IMR-90 (cell line): ENCODE measurements around the gene AUTS2. TPM values are rescaled to one million over a fixed set of nuclear protein-coding genes. Genes with fewer than 3 reads are reported as not detected.

Experiments
- ATAC-seq: fragments of 200-7000 bp; cut with Tn5 transposase; 2 replicates; pipeline ENCODE4 v1.9.1; 2020; ENCODE audit warnings: low read depth, mild to moderate bottlenecking, moderate library complexity
- BruUV-seq: library from RNA; stranded (reverse); fragments of 400-500 nt; replicated peaks from 2 replicates; lab custom pipeline; 2021; lab: Mats Ljungman, UMichigan
- CTCF ChIA-PET: fragments of 300-600 bp; formaldehyde crosslinking; extraction: SDS; loops from one replicate; lab custom pipeline; 2021; ENCODE audit warnings: antibody characterized with exemption; lab: Yijun Ruan, JAX
- POLR2A ChIA-PET: fragments of 300-600 bp; sonication (Branson Sonifier 250); formaldehyde crosslinking; loops from one replicate; lab custom pipeline; 2022; ENCODE audit warnings: antibody characterized with exemption; ENCODE audit not compliant: unreplicated experiment; lab: Charles Lee
- DNase-seq: peaks from one replicate; pipeline ENCODE4 v3.0.0; 2013
- H2AFZ ChIP-seq: replicated peaks from 2 replicates; pipeline ENCODE3; 2013; ENCODE audit warnings: low read length, mild to moderate bottlenecking; ENCODE audit not compliant: poor library complexity
- H2AK5ac ChIP-seq: 2 replicates; pipeline ENCODE4 v1.6.1; 2013; ENCODE audit warnings: low read depth, low read length, inconsistent platforms
- H2AK9ac ChIP-seq: replicated peaks from 2 replicates; pipeline ENCODE3; 2013; ENCODE audit warnings: mild to moderate bottlenecking, low read depth, low read length, moderate library complexity; ENCODE audit not compliant: poor library complexity
- H2BK120ac ChIP-seq: 2 replicates; pipeline ENCODE4 v1.6.1; 2013; ENCODE audit warnings: low read depth, low read length, inconsistent platforms
- H2BK15ac ChIP-seq: 3 replicates; pipeline ENCODE4 v1.6.1; 2013; ENCODE audit warnings: low read depth, low read length, inconsistent platforms
- H2BK20ac ChIP-seq: 2 replicates; pipeline ENCODE4 v1.6.1; 2013; ENCODE audit warnings: low read depth, mild to moderate bottlenecking, inconsistent platforms, low read length, moderate library complexity
- H2BK5ac ChIP-seq: 2 replicates; pipeline ENCODE4 v1.6.1; 2013; ENCODE audit warnings: mild to moderate bottlenecking, low read depth, low read length, inconsistent platforms; ENCODE audit not compliant: poor library complexity, severe bottlenecking
- H3K14ac ChIP-seq: replicated peaks from 2 replicates; pipeline ENCODE4 v1.6.1; 2013; ENCODE audit warnings: low read depth, low read length, inconsistent platforms
- H3K18ac ChIP-seq: 2 replicates; pipeline ENCODE4 v1.6.1; 2013; ENCODE audit warnings: low read depth, low read length, control low read depth
- H3K23ac ChIP-seq: 2 replicates; pipeline ENCODE4 v1.6.1; 2013; ENCODE audit warnings: low read depth, low read length, inconsistent platforms
- H3K27ac ChIP-seq: 2 replicates; pipeline ENCODE4 v1.5.1; 2013; ENCODE audit warnings: mild to moderate bottlenecking, control low read depth, low read length; ENCODE audit not compliant: insufficient read depth
- H3K27me3 ChIP-seq: 2 replicates; pipeline ENCODE4 v1.6.1; 2013; ENCODE audit warnings: low read length; ENCODE audit not compliant: control insufficient read depth, insufficient read depth
- H3K36me3 ChIP-seq: 2 replicates; pipeline ENCODE4 v1.6.1; 2013; ENCODE audit warnings: low read length, mixed read lengths; ENCODE audit not compliant: control insufficient read depth, insufficient read depth
- H3K4ac ChIP-seq: 2 replicates; pipeline ENCODE4 v1.6.1; 2013; ENCODE audit warnings: low read depth, low read length, inconsistent platforms
- H3K4me1 ChIP-seq: 2 replicates; pipeline ENCODE4 v1.6.1; 2013; ENCODE audit warnings: low read length, mixed read lengths; ENCODE audit not compliant: control insufficient read depth, insufficient read depth
- H3K4me2 ChIP-seq: 2 replicates; pipeline ENCODE4 v1.6.1; 2013; ENCODE audit warnings: low read depth, mild to moderate bottlenecking, control low read depth, low read length, moderate library complexity
- H3K4me3 ChIP-seq: 2 replicates; pipeline ENCODE4 v1.5.1; 2013; ENCODE audit warnings: low read depth, mild to moderate bottlenecking, control low read depth, low read length, moderate library complexity; ENCODE audit not compliant: insufficient read depth
- H3K56ac ChIP-seq: 2 replicates; pipeline ENCODE4 v1.6.1; 2013; ENCODE audit warnings: low read length, inconsistent platforms; ENCODE audit not compliant: insufficient read depth; ENCODE audit errors: extremely low read depth
- H3K79me1 ChIP-seq, 2 experiments: 2 replicates each; pipeline ENCODE4 v1.6.1; 2013; ENCODE audit warnings: low read length in 2 of 2, inconsistent platforms in 1 of 2, low read depth in 1 of 2
- H3K9ac ChIP-seq: 2 replicates; pipeline ENCODE4 v1.6.1; 2013; ENCODE audit warnings: low read depth, low read length, control low read depth
- H3K9me1 ChIP-seq: 2 replicates; pipeline ENCODE4 v1.6.1; 2013; ENCODE audit warnings: low read length, inconsistent platforms; ENCODE audit not compliant: insufficient read depth
- H3K9me3 ChIP-seq: 2 replicates; pipeline ENCODE4 v1.6.1; 2013; ENCODE audit warnings: low read length; ENCODE audit not compliant: control insufficient read depth, insufficient read depth
- H4K20me1 ChIP-seq: 2 replicates; pipeline ENCODE4 v1.6.1; 2013; ENCODE audit warnings: low read length, inconsistent platforms; ENCODE audit not compliant: insufficient read depth
- H4K5ac ChIP-seq: 2 replicates; pipeline ENCODE4 v1.6.1; 2013; ENCODE audit warnings: mild to moderate bottlenecking, low read depth, low read length, control low read depth
- H4K8ac ChIP-seq, 2 experiments: 2 replicates each; pipeline ENCODE4 v1.6.1; 2013; ENCODE audit warnings: low read depth in 2 of 2, low read length in 2 of 2, control low read depth in 1 of 2, inconsistent platforms in 1 of 2
- H4K91ac ChIP-seq: 2 replicates; pipeline ENCODE4 v1.6.1; 2013; ENCODE audit warnings: low read depth, low read length, inconsistent platforms; ENCODE audit not compliant: insufficient read depth
- BHLHE40 ChIP-seq: fragments of 150-350 bp; IDR thresholded peaks from 2 replicates; pipeline ENCODE4 v1.6.1; 2016; ENCODE audit warnings: mild to moderate bottlenecking, low read depth, low read length
- CEBPB ChIP-seq: IDR thresholded peaks from 2 replicates; pipeline ENCODE4 v1.6.1; 2012; ENCODE audit warnings: low read depth, low read length, improper control_type of control experiment
- CHD1 ChIP-seq: IDR thresholded peaks from 2 replicates; pipeline ENCODE4 v1.6.1; 2012; ENCODE audit warnings: low read depth, low read length, improper control_type of control experiment
- FOS ChIP-seq: fragments of 150-350 bp; IDR thresholded peaks from 2 replicates; pipeline ENCODE4 v1.6.1; 2016; ENCODE audit warnings: low read depth, low read length
- MAFK ChIP-seq: IDR thresholded peaks from 2 replicates; pipeline ENCODE4 v1.6.1; 2012; ENCODE audit warnings: low read depth, low read length, improper control_type of control experiment
- MAZ ChIP-seq: IDR thresholded peaks from 2 replicates; pipeline ENCODE4 v1.6.1; 2012; ENCODE audit warnings: low read depth, mild to moderate bottlenecking, low read length, improper control_type of control experiment, moderate library complexity, borderline replicate concordance
- MXI1 ChIP-seq: IDR thresholded peaks from 2 replicates; pipeline ENCODE4 v1.6.1; 2012; ENCODE audit warnings: low read depth, mild to moderate bottlenecking, low read length, moderate library complexity, borderline replicate concordance
- POLR2A ChIP-seq: IDR thresholded peaks from 2 replicates; pipeline ENCODE4 v1.6.1; 2012; ENCODE audit warnings: mild to moderate bottlenecking, low read depth, low read length
- RAD21 ChIP-seq: IDR thresholded peaks from 2 replicates; pipeline ENCODE4 v1.6.1; 2012; ENCODE audit warnings: low read length, improper control_type of control experiment
- RCOR1 ChIP-seq: IDR thresholded peaks from 2 replicates; pipeline ENCODE4 v1.6.1; 2012; ENCODE audit warnings: mild to moderate bottlenecking, low read length, improper control_type of control experiment; ENCODE audit not compliant: insufficient replicate concordance
- RFX5 ChIP-seq: IDR thresholded peaks from 2 replicates; pipeline ENCODE4 v1.8.0; 2012; ENCODE audit warnings: low read depth, mild to moderate bottlenecking, low read length, moderate library complexity
- SMC3 ChIP-seq: fragments of 150-350 bp; IDR thresholded peaks from 2 replicates; pipeline ENCODE4 v1.6.1; 2016; ENCODE audit warnings: low read depth, mild to moderate bottlenecking, antibody characterized with exemption, low read length, moderate library complexity
- WGBS, 2 experiments: methylation state at CpG; one replicate each; pipeline versions ENCODE4 v1.1.5 to v1.1.7; 2013; ENCODE audit warnings: missing lambda C conversion rate in 2 of 2; ENCODE audit not compliant: insufficient read length in 1 of 2; ENCODE audit errors: extremely low coverage in 2 of 2; 5-methylcytosine and 5-hydroxymethylcytosine counted together
- dilution Hi-C: fragments of 300-500 bp; cut with HindIII; formaldehyde crosslinking; loops from one replicate; pipeline ENCODE4 v1.14.3; 2018; ENCODE audit warnings: low sequenced_read_pairs; ENCODE audit not compliant: unreplicated experiment
- in situ Hi-C: fragments of 300-500 bp; cut with MboI; formaldehyde crosslinking; loops from 3 replicates; pipeline ENCODE4 v1.14.3; 2019; ENCODE audit warnings: low sequenced_read_pairs, inconsistent platforms, mixed read lengths
- intact Hi-C: fragments of 100-400 bp; cut with micrococcal nuclease; formaldehyde crosslinking; loops from 2 replicates; pipeline ENCODE4 v1.10.0; 2022
- polyA plus RNA-seq, 3 experiments: library from polyadenylated mRNA; depleted of rRNA; stranded (reverse); fragments of >200 nt; gene quantifications; 2 replicates each; pipeline ENCODE4 v1.2.3, GENCODE V29; 2012; ENCODE audit warnings: low replicate concordance in 1 of 3
- total RNA-seq: library from RNA; depleted of rRNA; stranded (reverse); fragments of >200 nt; gene quantifications from 2 replicates; pipeline ENCODE4 v1.2.3, GENCODE V29; 2012
- TF ChIP-seq, protein P1 (sequence below): fragments of 150-350 bp; IDR thresholded peaks from 2 replicates; pipeline ENCODE4 v1.6.1; 2016; ENCODE audit warnings: low read depth, mild to moderate bottlenecking, low read length, moderate library complexity, borderline replicate concordance
- TF ChIP-seq, protein P2 (sequence below): conservative IDR thresholded peaks from 2 replicates; pipeline ENCODE4 v1.5.1; 2012; ENCODE audit warnings: mild to moderate bottlenecking, low read depth, low read length, improper control_type of control experiment

The AUTS2 gene
- total and polyA plus RNA-seq, 2 of the 4 experiments (the other 2 are of a cell fraction), result 0.90 to 3.0 TPM

DNA sequence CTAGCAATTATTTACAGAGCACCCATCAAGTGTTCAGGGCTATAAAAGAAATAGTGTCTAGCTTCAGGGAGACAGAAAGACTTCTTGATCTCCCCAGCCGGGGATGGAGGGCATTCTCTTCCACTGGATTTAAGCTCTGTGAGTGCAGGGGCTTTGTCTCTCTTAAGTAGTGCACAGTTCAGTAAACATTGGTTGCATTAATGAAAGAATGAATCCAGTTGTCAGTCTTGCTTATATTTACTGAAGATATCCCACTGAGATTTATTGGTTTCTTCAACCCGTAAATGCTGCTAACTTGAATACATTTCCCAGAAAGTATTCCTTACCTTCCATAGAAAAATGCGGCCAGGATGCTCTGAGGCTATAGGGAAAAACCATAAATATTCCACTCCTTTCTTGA, 41.9 kb downstream of the AUTS2 start:
- in situ Hi-C loops (no loop called here), dilution Hi-C loops (no loop called here), intact Hi-C loops (no loop called here)
- no TSS peak for BruUV-seq
- no CpG with 5 or more reads among the region's 3 CpGs for WGBS, 2 experiments
- Histone ChIP-seq H3K79me1 (no peaks in the 10 kb centered on the region), H3K4me3 (no peak overlapping the region), H4K20me1 (no peaks in the 10 kb centered on the region), H3K56ac (no peak overlapping the region), H4K91ac (no peak overlapping the region), H3K4ac (no peak overlapping the region), H3K14ac (no peak overlapping the region), H3K4me2 (no peak overlapping the region), H3K23ac (no peak overlapping the region), H2BK5ac (no peak overlapping the region), H2AK9ac (no peak overlapping the region), H3K9ac (no peak overlapping the region), H2BK20ac (no peak overlapping the region), H3K9me1 (no peaks in the 10 kb centered on the region), H3K27ac (no peak overlapping the region), H2BK15ac (no peak overlapping the region), H3K4me1 (no peaks in the 10 kb centered on the region), H2AK5ac (no peak overlapping the region), H3K27me3 (no peaks in the 10 kb centered on the region), H4K8ac (no peak overlapping the region), H3K9me3 (no peaks in the 10 kb centered on the region), H2BK120ac (no peak overlapping the region), H3K18ac (no peak overlapping the region), H4K5ac (no peak overlapping the region), H2AFZ (no peak overlapping the region), H3K36me3 (no peaks in the 10 kb centered on the region)
- ATAC-seq, result no peak
- no peak for TF ChIP-seq FOS
- TF ChIP-seq, protein P1, sequence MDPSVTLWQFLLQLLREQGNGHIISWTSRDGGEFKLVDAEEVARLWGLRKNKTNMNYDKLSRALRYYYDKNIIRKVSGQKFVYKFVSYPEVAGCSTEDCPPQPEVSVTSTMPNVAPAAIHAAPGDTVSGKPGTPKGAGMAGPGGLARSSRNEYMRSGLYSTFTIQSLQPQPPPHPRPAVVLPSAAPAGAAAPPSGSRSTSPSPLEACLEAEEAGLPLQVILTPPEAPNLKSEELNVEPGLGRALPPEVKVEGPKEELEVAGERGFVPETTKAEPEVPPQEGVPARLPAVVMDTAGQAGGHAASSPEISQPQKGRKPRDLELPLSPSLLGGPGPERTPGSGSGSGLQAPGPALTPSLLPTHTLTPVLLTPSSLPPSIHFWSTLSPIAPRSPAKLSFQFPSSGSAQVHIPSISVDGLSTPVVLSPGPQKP, result no peak
- no peak for TF ChIP-seq MAZ
- no peak for TF ChIP-seq BHLHE40
- TF ChIP-seq SMC3, result no peak
- TF ChIP-seq, protein P2, sequence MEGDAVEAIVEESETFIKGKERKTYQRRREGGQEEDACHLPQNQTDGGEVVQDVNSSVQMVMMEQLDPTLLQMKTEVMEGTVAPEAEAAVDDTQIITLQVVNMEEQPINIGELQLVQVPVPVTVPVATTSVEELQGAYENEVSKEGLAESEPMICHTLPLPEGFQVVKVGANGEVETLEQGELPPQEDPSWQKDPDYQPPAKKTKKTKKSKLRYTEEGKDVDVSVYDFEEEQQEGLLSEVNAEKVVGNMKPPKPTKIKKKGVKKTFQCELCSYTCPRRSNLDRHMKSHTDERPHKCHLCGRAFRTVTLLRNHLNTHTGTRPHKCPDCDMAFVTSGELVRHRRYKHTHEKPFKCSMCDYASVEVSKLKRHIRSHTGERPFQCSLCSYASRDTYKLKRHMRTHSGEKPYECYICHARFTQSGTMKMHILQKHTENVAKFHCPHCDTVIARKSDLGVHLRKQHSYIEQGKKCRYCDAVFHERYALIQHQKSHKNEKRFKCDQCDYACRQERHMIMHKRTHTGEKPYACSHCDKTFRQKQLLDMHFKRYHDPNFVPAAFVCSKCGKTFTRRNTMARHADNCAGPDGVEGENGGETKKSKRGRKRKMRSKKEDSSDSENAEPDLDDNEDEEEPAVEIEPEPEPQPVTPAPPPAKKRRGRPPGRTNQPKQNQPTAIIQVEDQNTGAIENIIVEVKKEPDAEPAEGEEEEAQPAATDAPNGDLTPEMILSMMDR, result no peak
- TF ChIP-seq CHD1, result no peak
- no peak for TF ChIP-seq MAFK
- no peak for TF ChIP-seq CEBPB
- TF ChIP-seq RCOR1, result no peak
- no peak for TF ChIP-seq POLR2A
- no peak for TF ChIP-seq MXI1
- TF ChIP-seq RAD21, result no peak
- no peak for TF ChIP-seq RFX5
- ChIA-PET CTCF (no interaction called here), POLR2A (no interaction called here)
- no peak for DNase-seq
